Mesendoderm (in vitro differentiated cells): Measurements from ENCODE around the gene CHKB.

Experiments
- DNase-seq: peaks from one replicate; pipeline ENCODE4 v3.0.0; 2013
- H2AK5ac ChIP-seq: 2 replicates; pipeline ENCODE4 v1.6.1; 2013; ENCODE audit warnings: low read length, inconsistent platforms
- H2BK120ac ChIP-seq: 2 replicates; pipeline ENCODE4 v1.6.1; 2013; ENCODE audit warnings: low read depth, mild to moderate bottlenecking, low read length, moderate library complexity, mixed read lengths
- H2BK15ac ChIP-seq: replicated peaks from 2 replicates; pipeline ENCODE4 v1.6.1; 2013; ENCODE audit warnings: low read depth, mild to moderate bottlenecking, moderate library complexity
- H2BK5ac ChIP-seq: 2 replicates; pipeline ENCODE4 v1.6.1; 2013; ENCODE audit warnings: low read length, inconsistent platforms
- H3K18ac ChIP-seq: 2 replicates; pipeline ENCODE4 v1.6.1; 2013; ENCODE audit warnings: mild to moderate bottlenecking, low read length, mixed read lengths
- H3K23ac ChIP-seq: one replicate; pipeline ENCODE4 v1.6.1; 2013; ENCODE audit warnings: low read length
- H3K27ac ChIP-seq: 2 replicates; pipeline ENCODE4 v1.5.1; 2013; ENCODE audit warnings: low read depth, mild to moderate bottlenecking, inconsistent platforms, low read length, moderate library complexity
- H3K27me3 ChIP-seq: 2 replicates; pipeline ENCODE4 v1.6.1; 2013; ENCODE audit warnings: low read length, control low read depth, mild to moderate bottlenecking, inconsistent platforms; ENCODE audit not compliant: insufficient read depth, poor library complexity
- H3K36me3 ChIP-seq: 2 replicates; pipeline ENCODE4 v1.6.1; 2013; ENCODE audit warnings: low read length, inconsistent platforms; ENCODE audit not compliant: control insufficient read depth, insufficient read depth
- H3K4ac ChIP-seq: one replicate; pipeline ENCODE4 v1.6.1; 2013; ENCODE audit warnings: low read depth, mild to moderate bottlenecking, low read length, moderate library complexity
- H3K4me1 ChIP-seq: 2 replicates; pipeline ENCODE4 v1.6.1; 2013; ENCODE audit warnings: low read depth, low read length, inconsistent platforms; ENCODE audit not compliant: control insufficient read depth
- H3K4me2 ChIP-seq: 2 replicates; pipeline ENCODE4 v1.6.1; 2013; ENCODE audit warnings: low read length
- H3K4me3 ChIP-seq: 2 replicates; pipeline ENCODE4 v1.5.1; 2013; ENCODE audit warnings: mild to moderate bottlenecking, low read length
- H3K56ac ChIP-seq: one replicate; pipeline ENCODE4 v1.6.1; 2013; ENCODE audit warnings: low read length
- H3K79me1 ChIP-seq: 2 replicates; pipeline ENCODE4 v1.6.1; 2013; ENCODE audit warnings: low read length, inconsistent platforms
- H3K79me2 ChIP-seq: 2 replicates; pipeline ENCODE4 v1.6.1; 2013; ENCODE audit warnings: mild to moderate bottlenecking, low read length; ENCODE audit not compliant: control insufficient read depth, insufficient read depth
- H3K9ac ChIP-seq: 2 replicates; pipeline ENCODE4 v1.6.1; 2013; ENCODE audit warnings: low read length, inconsistent platforms
- H4K5ac ChIP-seq: one replicate; pipeline ENCODE4 v1.6.1; 2013; ENCODE audit warnings: low read length
- H4K8ac ChIP-seq: one replicate; pipeline ENCODE4 v1.6.1; 2013; ENCODE audit warnings: low read depth, mild to moderate bottlenecking, control low read depth, low read length, moderate library complexity
- WGBS: extraction: QIAGEN DNeasy Blood & Tissue Kit; methylation state at CpG from one replicate; pipeline ENCODE4 v1.1.7; 2013; ENCODE audit warnings: low lambda C conversion rate, missing lambda C conversion rate; ENCODE audit not compliant: insufficient coverage; ENCODE audit errors: extremely low coverage; 5-methylcytosine and 5-hydroxymethylcytosine counted together

CHKB gene

DNA sequence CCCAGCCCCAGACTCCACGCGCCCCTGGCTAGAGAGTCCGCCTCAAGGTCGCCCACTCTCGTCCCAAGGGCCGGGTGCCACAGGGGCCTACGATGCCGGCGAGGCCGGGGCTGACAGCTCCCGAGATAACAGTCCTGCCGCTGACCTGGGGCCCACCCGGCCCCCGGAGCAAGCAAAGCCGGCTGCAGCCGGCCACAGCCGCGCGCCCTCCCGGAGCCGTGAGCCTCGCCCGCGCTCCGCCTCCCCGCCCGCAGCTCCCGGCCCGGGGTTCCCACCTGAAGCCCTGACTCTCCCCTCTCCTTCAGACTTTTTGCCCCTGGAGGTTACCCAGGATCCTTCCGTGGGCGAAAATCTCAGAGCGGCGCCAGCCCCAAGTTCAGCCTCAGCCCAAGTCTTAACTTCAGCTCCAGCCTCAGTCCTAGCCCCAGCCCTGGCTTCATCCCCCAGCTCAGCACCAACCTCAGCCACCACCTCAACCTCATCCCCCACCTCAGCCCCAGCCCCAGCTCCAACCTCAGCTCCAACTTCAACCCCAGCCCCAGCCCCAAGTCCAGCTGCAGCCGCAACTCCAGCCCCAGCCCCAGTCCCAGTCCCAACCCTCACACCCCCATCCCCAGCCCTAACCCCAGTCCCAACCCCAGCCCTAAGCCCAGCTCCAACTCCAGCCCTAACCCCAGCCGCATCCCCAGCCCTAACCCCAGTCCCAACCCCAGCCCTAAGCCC is 35.2 kb downstream of the CHKB start:
- H4K5ac ChIP-seq, result no peak overlapping the region
- no peaks in the 10 kb centered on the region for H3K79me1 ChIP-seq
- H3K23ac ChIP-seq, result no peak overlapping the region
- H3K27me3 ChIP-seq, result no peaks in the 10 kb centered on the region
- no peak overlapping the region for H2BK120ac ChIP-seq
- H4K8ac ChIP-seq, result no peak overlapping the region
- no peak overlapping the region for H2BK5ac ChIP-seq
- no peak overlapping the region for H3K27ac ChIP-seq
- no peaks in the 10 kb centered on the region for H3K4me1 ChIP-seq
- H3K56ac ChIP-seq, result no peak overlapping the region
- H3K4me2 ChIP-seq, result no peak overlapping the region
- no peak overlapping the region for H3K4me3 ChIP-seq
- no peak overlapping the region for H2BK15ac ChIP-seq
- no peak overlapping the region for H3K18ac ChIP-seq
- H2AK5ac ChIP-seq, result no peak overlapping the region
- H3K9ac ChIP-seq, result no peak overlapping the region
- DNase-seq, result no peak
- H3K79me2 ChIP-seq, result no peaks in the 10 kb centered on the region
- no peak overlapping the region for H3K4ac ChIP-seq
- H3K36me3 ChIP-seq, result no peaks in the 10 kb centered on the region
- WGBS, result no CpG with 5 or more reads among the region's 35 CpGs

DNA sequence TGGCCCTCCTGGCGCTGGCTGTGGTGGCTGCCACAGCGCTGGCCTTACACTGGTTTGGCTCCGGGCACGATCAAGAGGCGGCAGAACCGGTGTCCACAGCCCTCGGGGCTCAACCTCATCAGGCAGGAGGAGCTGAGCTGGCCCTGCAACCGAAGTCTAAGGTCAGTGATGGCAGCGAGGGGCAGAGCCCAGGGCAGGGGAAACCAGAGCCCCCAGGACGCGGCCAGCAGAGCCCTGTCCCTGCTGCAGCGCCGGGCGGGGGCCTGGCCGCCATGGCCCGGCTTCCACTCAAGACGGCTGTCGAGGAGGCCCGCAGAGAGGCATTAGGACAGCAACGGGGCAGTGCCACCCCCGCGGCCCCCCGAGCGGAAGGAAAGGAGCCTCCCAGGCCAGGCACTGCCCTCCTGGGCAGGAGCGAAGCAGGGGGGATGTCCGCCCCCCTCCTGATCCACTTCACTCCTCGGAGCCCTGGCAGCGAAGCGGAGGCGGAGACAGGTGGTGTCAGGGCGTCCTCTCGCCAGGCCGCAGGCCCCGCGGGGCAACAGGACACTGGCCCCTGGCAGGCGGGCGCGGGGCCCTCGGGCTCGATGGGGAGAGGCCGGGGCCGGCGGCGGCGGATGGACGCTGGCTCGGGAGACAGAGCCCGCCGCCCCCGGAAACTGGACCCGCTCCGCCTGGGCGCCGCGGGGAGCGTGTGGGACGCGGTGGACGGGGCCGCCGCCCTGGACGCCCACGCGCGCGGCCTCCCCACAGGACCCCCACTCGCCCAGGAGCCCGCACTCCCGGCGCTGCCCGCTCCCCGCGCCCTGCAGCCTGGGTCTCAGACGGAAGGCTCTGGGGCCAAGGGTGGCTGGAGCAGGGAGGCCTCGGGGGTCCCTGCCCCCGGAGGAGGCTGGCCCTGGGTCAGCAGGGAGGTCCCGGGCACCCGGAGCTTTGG is 36.1 kb downstream of the CHKB start:
- H3K4me1 ChIP-seq, result no peaks in the 10 kb centered on the region
- no peak overlapping the region for H3K18ac ChIP-seq
- H2AK5ac ChIP-seq, result no peak overlapping the region
- no peak for DNase-seq
- no peaks in the 10 kb centered on the region for H3K36me3 ChIP-seq
- H3K27me3 ChIP-seq, result no peaks in the 10 kb centered on the region
- H2BK120ac ChIP-seq, result no peak overlapping the region
- no CpG with 5 or more reads among the region's 78 CpGs for whole genome bisulfite sequencing
- H3K79me2 ChIP-seq, result no peaks in the 10 kb centered on the region
- no peak overlapping the region for H4K5ac ChIP-seq
- no peak overlapping the region for H3K4ac ChIP-seq
- no peak overlapping the region for H3K4me2 ChIP-seq
- no peak overlapping the region for H3K9ac ChIP-seq
- no peak overlapping the region for H2BK5ac ChIP-seq
- no peaks in the 10 kb centered on the region for H3K79me1 ChIP-seq
- H3K4me3 ChIP-seq, result no peak overlapping the region
- H3K27ac ChIP-seq, result no peak overlapping the region
- H2BK15ac ChIP-seq, result no peak overlapping the region
- no peak overlapping the region for H3K23ac ChIP-seq
- no peak overlapping the region for H3K56ac ChIP-seq
- no peak overlapping the region for H4K8ac ChIP-seq

GRCh38 chr22:50545522-50546325 is 36.9 kb downstream of the CHKB start, which contains the start of gene KLHDC7B:
KLHDC7B (plus strand) TSS chr22:50545899; CDS start chr22:50546244, 345 bp downstream.
- no peaks in the 10 kb centered on the region for H3K79me2 ChIP-seq
- no peak within 1 kb of the TSS for H3K4me3 ChIP-seq
- H3K79me1 ChIP-seq, result no peaks in the 10 kb centered on the region
- no peak within 1 kb of the TSS for H4K8ac ChIP-seq
- no peak within 1 kb of the TSS for H3K18ac ChIP-seq
- no peaks in the 10 kb centered on the region for H3K36me3 ChIP-seq
- H3K9ac ChIP-seq, result no peak within 1 kb of the TSS
- no peak within 1 kb of the TSS for H3K4ac ChIP-seq
- no peak within 1 kb of the TSS for H3K4me2 ChIP-seq
- no peaks in the 10 kb centered on the region for H3K4me1 ChIP-seq
- DNase-seq, result peak; percentile 69
- no peak within 1 kb of the TSS for H2AK5ac ChIP-seq
- H2BK15ac ChIP-seq, result no peak within 1 kb of the TSS
- H2BK5ac ChIP-seq, result no peak within 1 kb of the TSS
- WGBS, result no CpG with 5 or more reads among the region's 10 CpGs
- H4K5ac ChIP-seq, result no peak within 1 kb of the TSS
- H3K27me3 ChIP-seq, result no peaks in the 10 kb centered on the region
- no peak within 1 kb of the TSS for H3K27ac ChIP-seq
- H3K56ac ChIP-seq, result no peak within 1 kb of the TSS
- no peak within 1 kb of the TSS for H3K23ac ChIP-seq
- no peak within 1 kb of the TSS for H2BK120ac ChIP-seq

GRCh38 chr22:50544746-50545253 is 37.8 kb downstream of the CHKB start:
- H2BK15ac ChIP-seq, result no peak overlapping the region
- H3K9ac ChIP-seq, result no peak overlapping the region
- no peak overlapping the region for H4K8ac ChIP-seq
- no peaks in the 10 kb centered on the region for H3K4me1 ChIP-seq
- H2BK120ac ChIP-seq, result no peak overlapping the region
- H3K27ac ChIP-seq, result no peak overlapping the region
- DNase-seq, result no peak
- no peak overlapping the region for H3K4me2 ChIP-seq
- no peaks in the 10 kb centered on the region for H3K79me2 ChIP-seq
- H2BK5ac ChIP-seq, result no peak overlapping the region
- no peaks in the 10 kb centered on the region for H3K36me3 ChIP-seq
- H3K18ac ChIP-seq, result no peak overlapping the region
- H2AK5ac ChIP-seq, result no peak overlapping the region
- H3K23ac ChIP-seq, result no peak overlapping the region
- no peak overlapping the region for H3K4me3 ChIP-seq
- H3K4ac ChIP-seq, result no peak overlapping the region
- no peak overlapping the region for H3K56ac ChIP-seq
- WGBS, result no CpG with 5 or more reads among the region's 5 CpGs
- H3K27me3 ChIP-seq, result no peaks in the 10 kb centered on the region
- H3K79me1 ChIP-seq, result no peaks in the 10 kb centered on the region
- no peak overlapping the region for H4K5ac ChIP-seq

- no CpG with 5 or more reads among the region's 52 CpGs for WGBS
- H3K27me3 ChIP-seq, result no peaks in the 10 kb centered on the region
- H3K4me2 ChIP-seq, result no peak overlapping the region
- H3K79me2 ChIP-seq, result no peaks in the 10 kb centered on the region
- no peak overlapping the region for H4K8ac ChIP-seq
- H2BK15ac ChIP-seq, result no peak overlapping the region
- no peaks in the 10 kb centered on the region for H3K79me1 ChIP-seq
- no peaks in the 10 kb centered on the region for H3K36me3 ChIP-seq
- no peak overlapping the region for H2BK120ac ChIP-seq
- no peak overlapping the region for H3K4me3 ChIP-seq
- no peak overlapping the region for H3K23ac ChIP-seq
- peak overlapping the region; percentile 64 for H3K56ac ChIP-seq
- H2BK5ac ChIP-seq, result no peak overlapping the region
- no peak overlapping the region for H4K5ac ChIP-seq
- peak; percentile 85 for DNase-seq
- H2AK5ac ChIP-seq, result no peak overlapping the region
- no peaks in the 10 kb centered on the region for H3K4me1 ChIP-seq
- no peak overlapping the region for H3K27ac ChIP-seq
- no peak overlapping the region for H3K18ac ChIP-seq
- H3K4ac ChIP-seq, result no peak overlapping the region
- H3K9ac ChIP-seq, result no peak overlapping the region
These were observed 38.4 kb downstream of the CHKB start for GRCh38 chr22:50544078-50544745.
